K562 (cell line): Measurements from ENCODE around the gene MUCL3. TPM values are rescaled to one million over a fixed set of nuclear protein-coding genes. Genes with fewer than 3 reads are reported as not detected.

ENCODE experiments used
- ATAC-seq: fragments of 200-7000 bp; cut with Tn5 transposase; 3 replicates; pipeline ENCODE4 v1.9.1; 2020; ENCODE audit warnings: moderate library complexity
- BruUV-seq: library from RNA; stranded (reverse); fragments of 400-500 nt; replicated peaks from 2 replicates; lab custom pipeline; 2021; lab: Mats Ljungman, UMichigan
- CTCF ChIA-PET: fragments of 300-600 bp; formaldehyde crosslinking; extraction: SDS; loops from one replicate; lab custom pipeline; 2021; ENCODE audit warnings: low intra/inter-chr PET ratio; lab: Yijun Ruan, JAX
- POLR2A ChIA-PET: fragments of 300-600, 350-650 bp; sonication (Branson Sonifier 250); formaldehyde crosslinking; extraction: SDS; loops from one replicate; lab custom pipeline; 2021; ENCODE audit warnings: antibody characterized with exemption, inconsistent platforms; lab: Yijun Ruan, JAX
- DNase-seq, 4 experiments: peaks; one replicate each; pipeline versions ENCODE4 v3.0.0 to v3.0.0-alpha.2; 2011 to 2018; ENCODE audit warnings: low spot score in 3 of 4, mixed read lengths in 3 of 4; ENCODE audit errors: extremely low read depth in 1 of 4
- FAIRE-seq: peaks from 2 replicates; lab custom pipeline; 2011; peaks lifted over from hg19 to GRCh38; lab: Jason Lieb, UNC
- H2AFZ ChIP-seq: 2 replicates; pipeline ENCODE4 v1.6.0; 2011; ENCODE audit warnings: low read depth, low read length, control low read depth, inconsistent platforms
- H3K27ac ChIP-seq: fragments of 200-600 bp; 3 replicates; pipeline ENCODE4 v1.8.0; 2011; ENCODE audit warnings: low read depth, mild to moderate bottlenecking, control low read depth, inconsistent platforms, low read length, moderate library complexity, mixed read lengths; ENCODE audit errors: extremely low read depth
- H3K27me3 ChIP-seq, 2 experiments: fragments of 300-600 bp in 1 of 2; 2 replicates in 1 of 2; 3 replicates in 1 of 2; pipeline versions ENCODE4 v1.6.0 to v1.8.0; 2011; ENCODE audit warnings: inconsistent platforms in 2 of 2, low read length in 2 of 2, mild to moderate bottlenecking in 1 of 2, mixed read lengths in 1 of 2, moderate library complexity in 1 of 2; ENCODE audit not compliant: control insufficient read depth in 2 of 2, insufficient read depth in 2 of 2
- H3K36me3 ChIP-seq: fragments of 300-600 bp; 3 replicates; pipeline ENCODE4 v1.8.0; 2011; ENCODE audit warnings: mild to moderate bottlenecking, low read length, inconsistent platforms; ENCODE audit not compliant: control insufficient read depth, insufficient read depth
- H3K4me1 ChIP-seq, 2 experiments: fragments of 200-600 bp in 1 of 2; replicated peaks in 1 of 2; 2 replicates in 1 of 2; 3 replicates in 1 of 2; pipeline versions ENCODE4 v1.5.1 to v1.8.0; 2011; ENCODE audit warnings: inconsistent platforms in 2 of 2, low read length in 2 of 2, mild to moderate bottlenecking in 1 of 2, mixed read lengths in 1 of 2, moderate library complexity in 1 of 2; ENCODE audit not compliant: control insufficient read depth in 2 of 2, insufficient read depth in 2 of 2
- H3K4me2 ChIP-seq: 2 replicates; pipeline ENCODE4 v1.6.1; 2011; ENCODE audit warnings: low read length, control low read depth, inconsistent platforms, mixed read lengths; ENCODE audit not compliant: insufficient read depth
- H3K4me3 ChIP-seq: fragments of 200-600 bp; sonication (generic), shearing (Covaris generic); 2 replicates; pipeline ENCODE4 v1.5.1; 2016; ENCODE audit warnings: control low read depth, inconsistent platforms
- H3K79me2 ChIP-seq: fragments of 200-600 bp; 3 replicates; pipeline ENCODE4 v1.8.0; 2011; ENCODE audit warnings: low read length, inconsistent platforms; ENCODE audit not compliant: control insufficient read depth, insufficient read depth
- H3K9ac ChIP-seq, 2 experiments: 2 replicates each; pipeline versions ENCODE4 v1.6.0 to v1.6.1; 2011; ENCODE audit warnings: low read depth in 2 of 2, low read length in 2 of 2, control low read depth in 1 of 2, inconsistent platforms in 1 of 2, mild to moderate bottlenecking in 1 of 2, mixed read lengths in 1 of 2; ENCODE audit not compliant: insufficient read depth in 1 of 2
- H3K9me1 ChIP-seq: one replicate; pipeline ENCODE4 v1.6.0; 2011; ENCODE audit warnings: inconsistent platforms, mild to moderate bottlenecking, low read length, moderate library complexity; ENCODE audit not compliant: control insufficient read depth, insufficient read depth
- H3K9me3 ChIP-seq: replicated peaks from 2 replicates; pipeline ENCODE4 v1.5.1; 2011; ENCODE audit warnings: low read depth, low read length, inconsistent platforms; ENCODE audit not compliant: control insufficient read depth, insufficient read depth
- H4K20me1 ChIP-seq: replicated peaks from 2 replicates; pipeline ENCODE4 v1.6.1; 2011; ENCODE audit warnings: low read length, inconsistent platforms, mixed read lengths; ENCODE audit not compliant: control insufficient read depth, insufficient read depth
- CEBPB ChIP-seq: fragments of 450-650 bp; IDR thresholded peaks from 2 replicates; pipeline ENCODE4 v1.6.1; 2016; ENCODE audit warnings: missing genetic modification characterization, missing compliant biosample characterization
- CEBPG ChIP-seq, 3 experiments: fragments of 200-800 bp in 1 of 3; sonication (Bioruptor generic) in 1 of 3; sonication (generic) in 1 of 3; formaldehyde crosslinking in 1 of 3; IDR thresholded peaks in 2 of 3; conservative IDR thresholded peaks in 1 of 3; 2 replicates each; pipeline versions ENCODE4 v1.6.1 to v1.8.0; 2016 to 2022; ENCODE audit warnings: missing compliant biosample characterization in 2 of 3, missing genetic modification characterization in 2 of 3, mild to moderate bottlenecking in 1 of 3, missing genetic modification reagents in 1 of 3
- POLR2B ChIP-seq: fragments of 450-650 bp; IDR thresholded peaks from 2 replicates; pipeline ENCODE4 v1.6.1; 2018; ENCODE audit warnings: low read depth; ENCODE audit not compliant: partially characterized antibody
- PRDM10 ChIP-seq: fragments of 450-650 bp; IDR thresholded peaks from 2 replicates; pipeline ENCODE4 v1.6.1; 2018; ENCODE audit not compliant: partially characterized antibody
- WGBS: fragments of 100-300 bp; shearing (Covaris generic); methylation state at CpG from one replicate; pipeline ENCODE4 v1.1.6; 2016; ENCODE audit warnings: low coverage, mixed read lengths; ENCODE audit not compliant: insufficient coverage; ENCODE audit errors: missing lambda C conversion rate; 5-methylcytosine and 5-hydroxymethylcytosine counted together
- in situ Hi-C: fragments of 300-500 bp; cut with MboI; formaldehyde crosslinking; loops from 4 replicates; pipeline ENCODE4 v1.15.0; 2018; ENCODE audit warnings: inconsistent platforms, mixed read lengths
- intact Hi-C: fragments of 100-400 bp; cut with micrococcal nuclease; formaldehyde crosslinking; loops from 2 replicates; pipeline ENCODE4 v1.14.2; 2022
- polyA plus RNA-seq, 8 experiments: library from polyadenylated mRNA; depleted of rRNA in 4 of 8; stranded (reverse) in 5 of 8; unstranded in 3 of 8; fragments of >200 nt; fragmentation: Nextera tagmentation in 2 of 8; fragmentation: Illumina TruSeq in 1 of 8; extraction: Ambion mirVana in 2 of 8; extraction: Trizol in 1 of 8; gene quantifications; 2 replicates each; pipeline versions ENCODE4 v1.2.1 to v1.2.3, GENCODE V29; 2011 to 2014; ENCODE audit warnings: inconsistent platforms in 1 of 8, missing spikeins in 1 of 8
- total RNA-seq, 7 experiments: library from RNA; depleted of rRNA in 6 of 7; stranded (reverse); fragments of >200 nt in 6 of 7; fragmentation: Illumina TruSeq in 2 of 7; extraction: Trizol in 2 of 7; gene quantifications; 2 replicates each; pipeline versions ENCODE4 v1.2.1 to v1.2.3, GENCODE V29; 2011 to 2021; ENCODE audit warnings: low replicate concordance in 1 of 7

MUCL3 gene
- total and polyA plus RNA-seq, 9 of the 15 experiments (the other 6 are each of a cell fraction or from before 2014, with no cell fraction given): 0.07 TPM; not detected in 8

- no peak for TF ChIP-seq PRDM10
These were observed 16.9 kb downstream of the MUCL3 start (continued) for GRCh38 chr6:30957716-30958115.

- H2AFZ ChIP-seq: no peak overlapping the region
- TF ChIP-seq CEBPG (CRISPR knock-in tag; IDR thresholded peaks at IDR 0.05): no peak
- TF ChIP-seq CEBPG (tag; conservative IDR thresholded peaks at IDR 0.05 in 1 of 2, IDR thresholded peaks at IDR 0.05 in 1 of 2): peak; percentile 19 to 27; a peak in 1 of 4 replicates
- TF ChIP-seq CEBPB (tag): peak; percentile 69
- no peak for TF ChIP-seq POLR2B
- TF ChIP-seq, all 486 proteins: peak for 2
- H3K9me1 ChIP-seq: no peaks in the 10 kb centered on the region
- H3K4me3 ChIP-seq: no peak overlapping the region
- H3K9me3 ChIP-seq: no peaks in the 10 kb centered on the region
- CTCF ChIA-PET: no interaction called here
- peaks cover under 1 to 2% of the 10 kb centered on the region in 2 experiments; a peak in 3 of 5 replicates for H3K4me1 ChIP-seq
- no TSS peak for BruUV-seq
- no peaks in the 10 kb centered on the region for H4K20me1 ChIP-seq
- H3K9ac ChIP-seq: no peak overlapping the region
- H3K36me3 ChIP-seq: no peaks in the 10 kb centered on the region
- no peak for FAIRE-seq
- H3K27me3 ChIP-seq: peaks cover 35 to 65% of the 10 kb centered on the region in 2 experiments; a peak in 3 of 5 replicates
- H3K27ac ChIP-seq: no peak overlapping the region
- H3K4me2 ChIP-seq: no peak overlapping the region
- intact Hi-C loops (no loop called here), in situ Hi-C loops (no loop called here)
- no peak for DNase-seq
- ATAC-seq: peak; percentile 57
- H3K79me2 ChIP-seq: no peaks in the 10 kb centered on the region
- WGBS: under 1% methylated on average over 9 of the region's 9 CpGs
- POLR2A ChIA-PET: no interaction called here
These were observed 20.3 kb downstream of the MUCL3 start for GRCh38 chr6:30960907-30961673.
